ENCODE measurements around the gene GPATCH3.

The GPATCH3 gene

DNA sequence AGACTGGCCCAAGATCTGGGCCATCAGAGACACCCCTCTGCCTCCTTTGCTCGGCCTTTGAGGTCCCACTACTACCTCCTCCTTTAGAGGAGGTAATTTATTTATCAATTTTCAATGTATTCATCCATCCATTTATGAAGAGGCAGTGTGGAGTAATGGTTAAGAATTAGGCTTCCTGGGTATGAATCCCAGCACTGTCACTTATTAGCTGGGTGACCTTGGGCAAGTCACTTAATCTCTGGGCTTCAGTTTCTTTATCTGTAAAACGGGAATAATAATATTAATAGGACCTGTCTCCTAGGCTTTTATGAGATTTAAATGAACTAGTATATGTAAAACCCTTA lies 11.9 kb upstream of the GPATCH3 start:
- TF ChIP-seq ZFX (IDR thresholded peaks at IDR 0.05; ENCODE audit: borderline replicate concordance) = no peak
- H3K27ac ChIP-seq = no peak overlapping the region

GRCh38 chr1:26911399-26912146 lies 11.3 kb upstream of the GPATCH3 start:
- no peak for TF ChIP-seq ZFX (IDR thresholded peaks at IDR 0.05; ENCODE audit: borderline replicate concordance)
- TF ChIP-seq, protein P1, sequence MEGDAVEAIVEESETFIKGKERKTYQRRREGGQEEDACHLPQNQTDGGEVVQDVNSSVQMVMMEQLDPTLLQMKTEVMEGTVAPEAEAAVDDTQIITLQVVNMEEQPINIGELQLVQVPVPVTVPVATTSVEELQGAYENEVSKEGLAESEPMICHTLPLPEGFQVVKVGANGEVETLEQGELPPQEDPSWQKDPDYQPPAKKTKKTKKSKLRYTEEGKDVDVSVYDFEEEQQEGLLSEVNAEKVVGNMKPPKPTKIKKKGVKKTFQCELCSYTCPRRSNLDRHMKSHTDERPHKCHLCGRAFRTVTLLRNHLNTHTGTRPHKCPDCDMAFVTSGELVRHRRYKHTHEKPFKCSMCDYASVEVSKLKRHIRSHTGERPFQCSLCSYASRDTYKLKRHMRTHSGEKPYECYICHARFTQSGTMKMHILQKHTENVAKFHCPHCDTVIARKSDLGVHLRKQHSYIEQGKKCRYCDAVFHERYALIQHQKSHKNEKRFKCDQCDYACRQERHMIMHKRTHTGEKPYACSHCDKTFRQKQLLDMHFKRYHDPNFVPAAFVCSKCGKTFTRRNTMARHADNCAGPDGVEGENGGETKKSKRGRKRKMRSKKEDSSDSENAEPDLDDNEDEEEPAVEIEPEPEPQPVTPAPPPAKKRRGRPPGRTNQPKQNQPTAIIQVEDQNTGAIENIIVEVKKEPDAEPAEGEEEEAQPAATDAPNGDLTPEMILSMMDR (IDR thresholded peaks at IDR 0.05) = no peak
- no peak overlapping the region for H3K27ac ChIP-seq

GRCh38 chr1:26910343-26911160 lies 10.3 kb upstream of the GPATCH3 start:
- no peak for TF ChIP-seq ZFX (IDR thresholded peaks at IDR 0.05; ENCODE audit: borderline replicate concordance)
- TF ChIP-seq, protein P1 (IDR thresholded peaks at IDR 0.05) = no peak
- H3K27ac ChIP-seq = no peak overlapping the region

DNA sequence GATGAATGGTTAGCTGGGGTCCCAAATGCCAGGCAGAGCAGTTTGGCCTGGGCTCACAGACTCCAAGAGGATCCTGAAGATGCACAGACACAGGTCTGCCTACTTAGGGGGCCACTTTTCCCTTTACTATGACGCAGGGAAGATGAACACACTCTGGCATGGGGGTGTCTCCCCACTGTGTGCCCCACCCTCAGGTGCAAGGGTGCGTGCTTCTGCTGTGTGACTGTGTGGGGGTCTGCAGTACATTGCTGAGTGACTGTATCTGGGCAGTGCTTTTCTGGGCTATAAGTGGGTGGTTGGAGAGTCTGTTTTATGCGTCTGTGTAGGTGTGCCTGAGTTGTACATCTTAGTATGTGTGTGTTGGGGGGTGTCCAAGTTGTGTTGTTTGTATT lies 9.7 kb upstream of the GPATCH3 start:
- no peak overlapping the region for H3K27ac ChIP-seq
- no peak for TF ChIP-seq ZFX (IDR thresholded peaks at IDR 0.05; ENCODE audit: borderline replicate concordance)
- TF ChIP-seq, protein P1 (IDR thresholded peaks at IDR 0.05) = no peak

DNA sequence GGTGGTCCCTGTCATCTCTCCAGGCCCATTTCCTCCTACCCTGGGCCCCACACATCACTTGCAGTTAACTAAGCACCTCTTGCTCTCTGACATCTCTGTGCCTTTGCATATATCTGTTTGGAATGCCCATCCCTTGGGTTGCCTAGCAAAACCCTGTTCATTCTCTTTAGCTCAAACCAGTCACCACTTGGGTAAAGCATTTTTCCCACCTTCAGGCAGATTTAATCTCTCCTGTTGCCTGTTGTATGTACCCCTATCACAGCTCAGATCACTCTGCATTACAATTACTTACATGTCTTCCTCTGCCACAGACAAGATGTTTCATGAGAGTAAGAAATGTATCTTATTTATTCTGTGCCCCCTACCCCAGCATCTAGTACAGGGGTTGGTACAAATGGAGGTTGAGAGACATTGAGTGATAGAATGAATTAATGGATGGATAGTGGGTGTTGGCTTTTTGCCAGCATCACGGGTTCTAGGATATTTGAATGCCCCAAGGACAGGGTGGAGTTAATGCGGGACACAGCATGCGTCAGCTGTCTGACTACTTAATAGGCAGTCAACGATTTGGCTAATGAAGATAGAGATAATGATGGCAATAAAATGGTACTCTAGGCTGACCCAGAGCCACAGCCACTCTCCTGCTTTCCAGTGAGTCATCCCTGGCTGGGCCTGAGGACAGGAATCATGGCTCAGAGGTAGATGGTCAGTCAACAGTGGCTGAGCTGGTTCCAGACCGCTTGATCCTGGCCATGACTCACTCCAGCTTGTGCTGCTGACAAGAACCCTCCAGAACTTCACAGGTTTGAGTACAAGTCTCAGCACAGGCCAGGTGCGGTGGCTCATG lies 7.0 kb upstream of the GPATCH3 start:
- no peak for TF ChIP-seq ZFX (IDR thresholded peaks at IDR 0.05; ENCODE audit: borderline replicate concordance)
- TF ChIP-seq, protein P1 (IDR thresholded peaks at IDR 0.05) = no peak

GRCh38 chr1:26900815-26901511 lies 696 bp upstream of the GPATCH3 start:
- H3K27ac ChIP-seq = peak overlapping the region; percentile 85
- no peak for TF ChIP-seq ZFX (IDR thresholded peaks at IDR 0.05; ENCODE audit: borderline replicate concordance)
- TF ChIP-seq, protein P1 (IDR thresholded peaks at IDR 0.05) = no peak

More for the DNA sequence above, 7.0 kb upstream of the GPATCH3 start:
- H3K27ac ChIP-seq = no peak overlapping the region

DNA sequence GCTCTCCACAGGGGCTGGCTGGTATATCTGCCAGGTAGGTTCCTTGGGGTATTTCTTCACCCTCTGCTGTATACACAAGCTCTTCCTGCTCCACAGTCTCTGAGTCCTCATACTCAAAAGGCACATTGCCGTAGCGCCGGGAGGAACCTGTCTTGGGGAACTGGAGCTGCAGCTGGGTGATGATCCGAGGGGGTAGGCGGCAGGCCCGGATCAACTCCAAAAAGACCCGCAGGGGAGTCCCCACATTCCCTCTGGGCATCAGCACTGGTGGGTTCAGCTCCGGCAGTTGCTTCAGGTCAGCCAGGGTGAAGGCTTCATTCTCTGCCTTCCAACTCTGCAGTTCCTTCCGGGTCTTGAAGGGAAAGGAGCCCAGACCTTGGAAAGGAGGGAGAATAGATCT lies 2.9 kb downstream of the GPATCH3 start:
- TF ChIP-seq ZFX (IDR thresholded peaks at IDR 0.05; ENCODE audit: borderline replicate concordance) = no peak
- TF ChIP-seq, protein P1 (IDR thresholded peaks at IDR 0.05) = no peak
- no peak overlapping the region for H3K27ac ChIP-seq
